Stimulated activated CD4-positive, alpha-beta T cell treated with anti-CD3 and anti-CD28 coated beads, Interleukin-2, amount 100 ng/mL, for 4 hours (primary cell): ENCODE results near the gene DDR1.

Source experiments
- DNase-seq: peaks from one replicate; pipeline ENCODE4 v3.0.0-alpha.2; 2020; ENCODE audit warnings: low read depth

The DDR1 gene

GRCh38 chr6:30881392-30882203 lies 2.7 kb upstream of the DDR1 start:
- no peak for DNase-seq

- DNase-seq: no peak
These were observed 2.0 kb upstream of the DDR1 start for GRCh38 chr6:30882204-30882758.

- DNase-seq: no peak
These were observed 1.3 kb upstream of the DDR1 start for GRCh38 chr6:30882759-30883684.

- no peak for DNase-seq
These were observed 482 bp downstream of the DDR1 start for GRCh38 chr6:30884521-30885480.

- no peak for DNase-seq
These were observed 1.2 kb downstream of the DDR1 start for GRCh38 chr6:30885481-30885998.

- DNase-seq: no peak
These were observed 1.9 kb downstream of the DDR1 start for GRCh38 chr6:30885999-30886896.

- DNase-seq: no peak
These were observed 2.6 kb downstream of the DDR1 start for GRCh38 chr6:30886897-30887255.

- no peak for DNase-seq
These were observed 3.8 kb downstream of the DDR1 start for GRCh38 chr6:30887901-30888815.

GRCh38 chr6:30888816-30889495 lies 4.6 kb downstream of the DDR1 start:
- DNase-seq: no peak

GRCh38 chr6:30889496-30889885 lies 5.2 kb downstream of the DDR1 start:
- no peak for DNase-seq

GRCh38 chr6:30889921-30890645 lies 5.8 kb downstream of the DDR1 start:
- DNase-seq: no peak

GRCh38 chr6:30890646-30891449 lies 6.5 kb downstream of the DDR1 start:
- no peak for DNase-seq

GRCh38 chr6:30891450-30891723 lies 7.1 kb downstream of the DDR1 start:
- DNase-seq: no peak

GRCh38 chr6:30891816-30892538 lies 7.7 kb downstream of the DDR1 start:
- no peak for DNase-seq

- DNase-seq: no peak
These were observed 8.8 kb downstream of the DDR1 start for GRCh38 chr6:30893001-30893591.

GRCh38 chr6:30893666-30894065 lies 9.3 kb downstream of the DDR1 start:
- no peak for DNase-seq
